HG03565 (cell line): ENCODE results near the gene C19orf85.
"Not testable (repeated sequence)": the region's sequence is repeated elsewhere in the genome, so short reads cannot be mapped to it uniquely, and the experiment has no call there.

Experiments used
- ATAC-seq: cut with Tn5 transposase; IDR thresholded peaks from one replicate; pipeline ENCODE4 v1.9.1; 2021; ENCODE audit warnings: mild to moderate bottlenecking, moderate library complexity; ENCODE audit not compliant: unreplicated experiment

Gene C19orf85

GRCh38 chr19:55442372-55442961 lies 22.1 kb downstream of the C19orf85 start:
- no peak for ATAC-seq

- no peak for ATAC-seq
Observed at GRCh38 chr19:55441692-55442321, 22.7 kb downstream of the C19orf85 start.

- ATAC-seq, result no peak
Observed at GRCh38 chr19:55441319-55441691, 23.2 kb downstream of the C19orf85 start.

GRCh38 chr19:55440411-55441105 lies 24.0 kb downstream of the C19orf85 start:
- ATAC-seq, result no peak

GRCh38 chr19:55439052-55439451 lies 25.5 kb downstream of the C19orf85 start:
- no peak for ATAC-seq

GRCh38 chr19:55437410-55437809 lies 27.1 kb downstream of the C19orf85 start:
- no peak for ATAC-seq

GRCh38 chr19:55436847-55437246 lies 27.7 kb downstream of the C19orf85 start:
- ATAC-seq, result no peak

GRCh38 chr19:55435020-55435419 lies 29.5 kb downstream of the C19orf85 start:
- no peak for ATAC-seq

GRCh38 chr19:55434356-55434919 lies 30.1 kb downstream of the C19orf85 start:
- ATAC-seq, result no peak

GRCh38 chr19:55433292-55433691 lies 31.3 kb downstream of the C19orf85 start:
- no peak for ATAC-seq

GRCh38 chr19:55432241-55432959 lies 32.2 kb downstream of the C19orf85 start:
- no peak for ATAC-seq

- ATAC-seq, result no peak
Observed at GRCh38 chr19:55431183-55431582, 33.4 kb downstream of the C19orf85 start.

- no peak for ATAC-seq
Observed at GRCh38 chr19:55426042-55426441, 38.5 kb downstream of the C19orf85 start.

GRCh38 chr19:55424518-55424917 lies 40.0 kb downstream of the C19orf85 start:
- no peak for ATAC-seq

GRCh38 chr19:55423225-55424005 lies 41.1 kb downstream of the C19orf85 start:
- no peak for ATAC-seq

- not testable (repeated sequence) for ATAC-seq
Observed at GRCh38 chr19:55421281-55421680, 43.3 kb downstream of the C19orf85 start.

GRCh38 chr19:55419624-55420236 lies 44.8 kb downstream of the C19orf85 start:
- no peak for ATAC-seq

- ATAC-seq, result no peak
Observed at GRCh38 chr19:55419103-55419502, 45.4 kb downstream of the C19orf85 start.

- ATAC-seq, result no peak
Observed at GRCh38 chr19:55418185-55418584, 46.4 kb downstream of the C19orf85 start.
